Measurements from ENCODE around the gene FAM171A1. TPM values are rescaled to one million over a fixed set of nuclear protein-coding genes. Genes with fewer than 3 reads are reported as not detected.

FAM171A1 gene
- total and polyA plus RNA-seq, 2 of the 13 experiments (the other 11 are each of a cell fraction or from before 2014, with no cell fraction given): 21.5 to 34.7 TPM

DNA sequence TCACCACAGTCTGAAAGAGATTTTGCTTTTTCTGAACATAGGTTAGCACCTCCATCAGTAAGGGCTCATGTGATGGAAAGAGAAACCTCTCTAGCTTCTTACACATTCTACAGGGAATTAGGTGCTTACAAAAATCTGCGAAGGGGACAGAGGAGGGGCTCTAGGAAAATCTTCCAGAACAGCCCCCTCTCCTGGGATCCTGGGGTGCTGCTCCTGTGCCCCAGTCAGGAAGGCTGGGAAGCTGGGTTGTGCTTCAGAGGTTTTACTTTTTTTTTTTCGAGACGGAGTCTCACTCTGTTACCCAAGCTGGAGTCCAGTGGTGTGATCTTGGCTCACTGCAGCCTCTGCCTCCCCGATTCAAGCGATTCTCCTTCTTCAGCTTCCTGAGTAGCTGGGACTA, 7.5 kb upstream of the FAM171A1 start:
- in situ Hi-C loops (cut with HindIII; ENCODE audit: extremely low pct_ligation_motif_present, low pct_unique_long_range_greater_than_20kb) (no loop called here), intact Hi-C loops (cut with micrococcal nuclease; ENCODE audit: unreplicated experiment) (no loop called here)
- no peaks in the 10 kb centered on the region for H4K20me1 ChIP-seq (ENCODE audit: insufficient read depth, low read length)
- no peak for DNase-seq (ENCODE audit: low spot score)
- peaks cover 0 to 4% of the 10 kb centered on the region in 2 experiments; a peak in 1 of 5 replicates for H3K27me3 ChIP-seq (ENCODE audit: control insufficient read depth in 1 of 2, insufficient read depth in 2 of 2, low read length in 2 of 2)
- BruUV-seq (replicated peaks): no TSS peak
- no peaks in the 10 kb centered on the region for H3K79me2 ChIP-seq (ENCODE audit: insufficient read depth, low read length)
- H3K9ac ChIP-seq (ENCODE audit: insufficient read depth, low read depth, low read length): no peak overlapping the region
- H2AFZ ChIP-seq (ENCODE audit: low read length): no peak overlapping the region
- no peak for FAIRE-seq
- peaks cover 32% of the 10 kb centered on the region for H3K4me1 ChIP-seq (ENCODE audit: insufficient read depth, low read length)
- peak; percentile 63 for ATAC-seq
- H3K4me2 ChIP-seq (ENCODE audit: low read depth, low read length): peak overlapping the region; percentile 18; the same call in 1 of the 2 replicates
- no peak overlapping the region for H3K27ac ChIP-seq (ENCODE audit: extremely low read length, insufficient read depth, low read length)
- no peaks in the 10 kb centered on the region for H3K36me3 ChIP-seq (replicated peaks in 1 of 2; ENCODE audit: control insufficient read depth in 1 of 2, insufficient read depth in 2 of 2, low read length in 2 of 2)
- 0 out of 6 replicates have a peak overlapping the region, but pooled peaks of 1 of the 3 experiments have one; percentile 10 for H3K4me3 ChIP-seq (replicated peaks in 1 of 3; ENCODE audit: insufficient read depth in 1 of 3, low read depth in 2 of 3, low read length in 3 of 3)
- H3K9me3 ChIP-seq (ENCODE audit: low read length): no peaks in the 10 kb centered on the region
- 48% methylated on average over 5 of the region's 5 CpGs for WGBS (ENCODE audit: low lambda C conversion rate)
- no peak for TF ChIP-seq ZNF598 (CRISPR knock-in tag; IDR thresholded peaks at IDR 0.05; ENCODE audit: borderline replicate concordance)
- CTCF ChIA-PET (ENCODE audit: low intra/inter-chr PET ratio, low total read pairs): no interaction called here
- POLR2A ChIA-PET: no interaction called here

DNA sequence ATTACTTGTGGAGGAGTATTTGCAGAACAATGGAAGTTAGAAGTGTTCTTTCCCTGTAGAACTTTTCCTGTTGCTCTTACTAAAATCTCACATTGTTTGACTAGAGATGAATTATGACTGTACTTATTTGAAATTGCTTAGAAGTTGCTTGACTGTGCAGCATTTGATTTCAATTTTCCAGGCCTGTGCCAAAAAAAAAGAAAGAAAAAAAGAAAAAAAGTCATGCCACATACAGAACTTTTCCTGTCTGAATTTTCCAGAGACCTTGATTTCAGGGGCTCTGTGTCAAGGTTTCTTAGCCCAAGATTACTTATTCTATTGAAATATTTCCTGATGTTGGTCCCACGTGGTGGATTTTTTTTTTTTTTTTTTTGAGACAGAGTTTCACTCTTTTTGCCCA, 3.5 kb upstream of the FAM171A1 start:
- H3K36me3 ChIP-seq (replicated peaks in 1 of 2; ENCODE audit: control insufficient read depth in 1 of 2, insufficient read depth in 2 of 2, low read length in 2 of 2): no peaks in the 10 kb centered on the region
- peaks cover 0 to 8% of the 10 kb centered on the region in 2 experiments; a peak in 1 of 5 replicates for H3K27me3 ChIP-seq (ENCODE audit: control insufficient read depth in 1 of 2, insufficient read depth in 2 of 2, low read length in 2 of 2)
- H3K9ac ChIP-seq (ENCODE audit: insufficient read depth, low read depth, low read length): no peak overlapping the region
- BruUV-seq (replicated peaks): no TSS peak
- peaks cover 8% of the 10 kb centered on the region for H3K79me2 ChIP-seq (ENCODE audit: insufficient read depth, low read length)
- CTCF ChIA-PET (ENCODE audit: low intra/inter-chr PET ratio, low total read pairs): no interaction called here
- intact Hi-C loops (cut with micrococcal nuclease; ENCODE audit: unreplicated experiment) (no loop called here), in situ Hi-C loops (cut with HindIII; ENCODE audit: extremely low pct_ligation_motif_present, low pct_unique_long_range_greater_than_20kb) (loop anchor here (5.0 kb wide), 2 partner anchors 47 to 112 kb away; no protein-coding TSS in a partner anchor)
- FAIRE-seq: no peak
- no peaks in the 10 kb centered on the region for H4K20me1 ChIP-seq (ENCODE audit: insufficient read depth, low read length)
- no peaks in the 10 kb centered on the region for H3K9me3 ChIP-seq (ENCODE audit: low read length)
- H2AFZ ChIP-seq (ENCODE audit: low read length): no peak overlapping the region
- H3K4me2 ChIP-seq (ENCODE audit: low read depth, low read length): no peak overlapping the region
- DNase-seq (ENCODE audit: low spot score): no peak
- WGBS (ENCODE audit: low lambda C conversion rate): 3% methylated on average over 1 of the region's 1 CpG
- no peak overlapping the region for H3K4me3 ChIP-seq (replicated peaks in 1 of 3; ENCODE audit: insufficient read depth in 1 of 3, low read depth in 2 of 3, low read length in 3 of 3)
- H3K27ac ChIP-seq (ENCODE audit: extremely low read length, insufficient read depth, low read length): no peak overlapping the region
- peaks cover 25% of the 10 kb centered on the region for H3K4me1 ChIP-seq (ENCODE audit: insufficient read depth, low read length)
- no peak for ATAC-seq
- POLR2A ChIA-PET: no interaction called here
- TF ChIP-seq, protein P1, sequence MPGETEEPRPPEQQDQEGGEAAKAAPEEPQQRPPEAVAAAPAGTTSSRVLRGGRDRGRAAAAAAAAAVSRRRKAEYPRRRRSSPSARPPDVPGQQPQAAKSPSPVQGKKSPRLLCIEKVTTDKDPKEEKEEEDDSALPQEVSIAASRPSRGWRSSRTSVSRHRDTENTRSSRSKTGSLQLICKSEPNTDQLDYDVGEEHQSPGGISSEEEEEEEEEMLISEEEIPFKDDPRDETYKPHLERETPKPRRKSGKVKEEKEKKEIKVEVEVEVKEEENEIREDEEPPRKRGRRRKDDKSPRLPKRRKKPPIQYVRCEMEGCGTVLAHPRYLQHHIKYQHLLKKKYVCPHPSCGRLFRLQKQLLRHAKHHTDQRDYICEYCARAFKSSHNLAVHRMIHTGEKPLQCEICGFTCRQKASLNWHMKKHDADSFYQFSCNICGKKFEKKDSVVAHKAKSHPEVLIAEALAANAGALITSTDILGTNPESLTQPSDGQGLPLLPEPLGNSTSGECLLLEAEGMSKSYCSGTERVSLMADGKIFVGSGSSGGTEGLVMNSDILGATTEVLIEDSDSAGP (CRISPR knock-in tag; IDR thresholded peaks at IDR 0.05; ENCODE audit: borderline replicate concordance): no peak
- TF ChIP-seq TCF7L2 (IDR thresholded peaks at IDR 0.05; ENCODE audit: low read depth, low read length) (no peak), ZNF619 (CRISPR knock-in tag; IDR thresholded peaks at IDR 0.05) (no peak), MEIS2 (CRISPR knock-in tag; IDR thresholded peaks at IDR 0.05) (no peak), SCMH1 (CRISPR knock-in tag; IDR thresholded peaks at IDR 0.05; ENCODE audit: borderline replicate concordance) (no peak), RFXANK (CRISPR knock-in tag; IDR thresholded peaks at IDR 0.05) (no peak), ZNF83 (CRISPR knock-in tag; IDR thresholded peaks at IDR 0.05; ENCODE audit: borderline replicate concordance) (no peak), TRIM24 (CRISPR knock-in tag; IDR thresholded peaks at IDR 0.05) (no peak), ZBTB7B (CRISPR knock-in tag; IDR thresholded peaks at IDR 0.05) (no peak), NAIF1 (CRISPR knock-in tag; IDR thresholded peaks at IDR 0.05; ENCODE audit: borderline replicate concordance) (no peak), ZKSCAN5 (CRISPR knock-in tag; IDR thresholded peaks at IDR 0.05) (no peak)
- TF ChIP-seq, protein P2, sequence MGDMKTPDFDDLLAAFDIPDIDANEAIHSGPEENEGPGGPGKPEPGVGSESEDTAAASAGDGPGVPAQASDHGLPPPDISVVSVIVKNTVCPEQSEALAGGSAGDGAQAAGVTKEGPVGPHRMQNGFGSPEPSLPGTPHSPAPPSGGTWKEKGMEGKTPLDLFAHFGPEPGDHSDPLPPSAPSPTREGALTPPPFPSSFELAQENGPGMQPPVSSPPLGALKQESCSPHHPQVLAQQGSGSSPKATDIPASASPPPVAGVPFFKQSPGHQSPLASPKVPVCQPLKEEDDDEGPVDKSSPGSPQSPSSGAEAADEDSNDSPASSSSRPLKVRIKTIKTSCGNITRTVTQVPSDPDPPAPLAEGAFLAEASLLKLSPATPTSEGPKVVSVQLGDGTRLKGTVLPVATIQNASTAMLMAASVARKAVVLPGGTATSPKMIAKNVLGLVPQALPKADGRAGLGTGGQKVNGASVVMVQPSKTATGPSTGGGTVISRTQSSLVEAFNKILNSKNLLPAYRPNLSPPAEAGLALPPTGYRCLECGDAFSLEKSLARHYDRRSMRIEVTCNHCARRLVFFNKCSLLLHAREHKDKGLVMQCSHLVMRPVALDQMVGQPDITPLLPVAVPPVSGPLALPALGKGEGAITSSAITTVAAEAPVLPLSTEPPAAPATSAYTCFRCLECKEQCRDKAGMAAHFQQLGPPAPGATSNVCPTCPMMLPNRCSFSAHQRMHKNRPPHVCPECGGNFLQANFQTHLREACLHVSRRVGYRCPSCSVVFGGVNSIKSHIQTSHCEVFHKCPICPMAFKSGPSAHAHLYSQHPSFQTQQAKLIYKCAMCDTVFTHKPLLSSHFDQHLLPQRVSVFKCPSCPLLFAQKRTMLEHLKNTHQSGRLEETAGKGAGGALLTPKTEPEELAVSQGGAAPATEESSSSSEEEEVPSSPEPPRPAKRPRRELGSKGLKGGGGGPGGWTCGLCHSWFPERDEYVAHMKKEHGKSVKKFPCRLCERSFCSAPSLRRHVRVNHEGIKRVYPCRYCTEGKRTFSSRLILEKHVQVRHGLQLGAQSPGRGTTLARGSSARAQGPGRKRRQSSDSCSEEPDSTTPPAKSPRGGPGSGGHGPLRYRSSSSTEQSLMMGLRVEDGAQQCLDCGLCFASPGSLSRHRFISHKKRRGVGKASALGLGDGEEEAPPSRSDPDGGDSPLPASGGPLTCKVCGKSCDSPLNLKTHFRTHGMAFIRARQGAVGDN (CRISPR knock-in tag; IDR thresholded peaks at IDR 0.05): no peak
